ENCODE data around the gene CCER1. TPM values are rescaled to one million over a fixed set of nuclear protein-coding genes. Genes with fewer than 3 reads are reported as not detected.

CCER1 gene
- total RNA-seq, 8 experiments from 2014 or later = 0.07 to 0.62 (median 0.20) TPM; not detected in 4

DNA sequence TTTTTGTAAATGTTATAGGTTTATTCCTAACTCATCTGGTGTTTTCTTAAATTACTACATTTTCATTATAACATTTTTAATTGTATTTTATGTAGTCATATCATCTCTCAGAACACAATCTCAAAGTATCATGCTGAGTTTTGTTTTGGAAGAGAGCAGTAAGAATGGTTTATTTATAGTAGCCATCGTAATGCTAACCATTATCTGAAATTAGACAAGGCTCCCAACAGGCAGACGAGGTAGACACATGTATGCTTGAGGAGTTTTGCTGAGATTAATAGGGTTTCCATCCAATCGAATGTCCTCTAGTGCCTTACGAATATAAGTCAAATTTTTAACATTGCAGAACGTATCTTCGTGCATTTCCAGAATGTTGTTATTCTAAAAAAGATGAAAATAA is 9.0 kb upstream of the CCER1 start:
- 71 to 97% (median 88%) methylated on average over 4 to 6 of the region's 6 CpGs; no CpG with 5 or more reads in 1 of the 10 experiments for WGBS, 10 experiments
- ATAC-seq (replicated peaks in 6 of 8) = no peak
- in situ Hi-C loops (cut with MboI; ENCODE audit: low pct_unique_long_range_greater_than_20kb in 2 of 9, low sequenced_read_pairs in 9 of 9, unreplicated experiment in 9 of 9) = loop anchor here in 3 of 9 experiments (25.0 kb wide), 3 partner anchors 348 to 1427 kb away; partner anchors contain the start of gene POC1B (in 1 of the 3)
- H3K4me1 ChIP-seq (replicated peaks in 1 of 2) = no peaks in the 10 kb centered on the region
- H3K27ac ChIP-seq = no peak overlapping the region
- H3K4me3 ChIP-seq = no peak overlapping the region

DNA sequence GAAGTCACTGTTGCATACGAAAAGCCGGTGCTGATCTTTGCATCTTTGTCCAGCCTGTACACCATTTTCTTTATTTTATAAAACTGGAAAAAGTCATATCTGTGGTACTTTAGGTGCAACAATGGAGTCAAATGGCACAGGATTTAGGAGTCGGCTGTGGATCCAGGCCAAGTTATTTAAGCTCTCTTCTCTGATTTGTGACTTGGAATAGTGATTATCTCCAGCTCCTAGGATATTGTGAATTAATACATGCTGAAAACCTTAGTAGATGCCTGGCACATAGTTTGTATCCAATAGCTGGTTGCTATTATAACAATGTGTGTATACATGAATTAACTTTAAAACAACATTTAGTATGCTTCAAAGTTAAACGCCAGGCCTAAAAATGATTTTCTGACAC is 6.2 kb upstream of the CCER1 start:
- no peak overlapping the region for H3K27ac ChIP-seq
- 57 to 100% (median 99%) methylated on average over 1 to 4 of the region's 4 CpGs; no CpG with 5 or more reads in 2 of the 10 experiments for WGBS, 10 experiments
- no peak for ATAC-seq (replicated peaks in 6 of 8)
- H3K4me3 ChIP-seq = no peak overlapping the region
- in situ Hi-C loops (cut with MboI; ENCODE audit: low pct_unique_long_range_greater_than_20kb in 2 of 9, low sequenced_read_pairs in 9 of 9, unreplicated experiment in 9 of 9) = loop anchor here in 3 of 9 experiments (25.0 kb wide), 3 partner anchors 351 to 1424 kb away; partner anchors contain the start of gene POC1B (in 1 of the 3)
- no peaks in the 10 kb centered on the region for H3K4me1 ChIP-seq (replicated peaks in 1 of 2)

- H3K4me3 ChIP-seq = no peak overlapping the region
- in situ Hi-C loops (cut with MboI; ENCODE audit: low pct_unique_long_range_greater_than_20kb in 2 of 9, low sequenced_read_pairs in 9 of 9, unreplicated experiment in 9 of 9) = loop anchor here in 3 of 9 experiments (25.0 kb wide), 3 partner anchors 353 to 1422 kb away; partner anchors contain the start of gene POC1B (in 1 of the 3)
- 0 to 10% (median 0%) methylated on average over 1 to 4 of the region's 4 CpGs for WGBS, 10 experiments
- peak in 6 of 8 experiments; percentile 47 to 77 (median 63) for ATAC-seq (replicated peaks in 6 of 8)
- H3K4me1 ChIP-seq (replicated peaks in 1 of 2) = no peaks in the 10 kb centered on the region
- H3K27ac ChIP-seq = no peak overlapping the region
Measured at GRCh38 chr12:90959538-90960139, 4.7 kb upstream of the CCER1 start.

DNA sequence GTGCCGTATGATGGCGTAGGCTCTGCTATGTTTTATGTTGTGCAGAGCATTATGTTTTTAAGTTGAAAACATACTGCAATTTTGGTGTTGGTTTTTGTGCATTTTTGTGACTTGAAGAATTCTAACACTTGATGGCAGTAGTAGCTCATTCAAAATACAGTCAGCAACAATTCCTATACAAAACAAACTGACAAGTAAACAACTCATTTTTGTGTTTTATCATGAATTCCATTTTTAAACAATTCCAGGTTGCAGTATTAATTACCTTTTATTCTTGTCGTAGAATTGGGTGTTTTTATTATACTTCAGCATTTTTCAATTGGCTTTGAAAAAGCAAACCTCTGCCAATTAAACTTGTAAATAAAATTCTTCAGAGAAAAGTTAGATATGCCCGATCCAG is 4.1 kb upstream of the CCER1 start:
- 21 to 75% (median 62%) methylated on average over 2 to 4 of the region's 4 CpGs for WGBS, 10 experiments
- H3K4me1 ChIP-seq (replicated peaks in 1 of 2) = no peaks in the 10 kb centered on the region
- no peak overlapping the region for H3K4me3 ChIP-seq
- ATAC-seq (replicated peaks in 6 of 8) = no peak
- no peak overlapping the region for H3K27ac ChIP-seq
- in situ Hi-C loops (cut with MboI; ENCODE audit: low pct_unique_long_range_greater_than_20kb in 2 of 9, low sequenced_read_pairs in 9 of 9, unreplicated experiment in 9 of 9) = loop anchor here in 3 of 9 experiments (25.0 kb wide), 3 partner anchors 353 to 1422 kb away; partner anchors contain the start of gene POC1B (in 1 of the 3)

DNA sequence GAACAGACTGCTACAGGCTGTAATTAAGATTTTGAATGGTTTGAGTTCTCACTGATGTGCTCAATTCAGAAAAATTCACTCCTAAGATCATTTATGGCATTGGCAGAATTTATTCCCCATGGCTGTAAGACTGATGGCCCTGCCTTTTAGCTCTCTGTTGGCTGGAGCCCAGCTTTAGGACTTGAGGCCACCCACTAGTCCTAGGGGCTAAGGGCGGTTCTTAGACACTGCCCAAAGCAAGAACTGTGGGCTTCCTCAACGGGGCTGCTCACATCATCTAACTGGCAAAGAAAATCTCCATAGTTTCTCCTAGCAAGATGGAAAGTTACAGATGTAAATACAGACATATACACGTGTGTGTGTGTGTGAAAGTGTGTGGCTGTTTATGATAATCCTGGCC is 3.4 kb upstream of the CCER1 start:
- Histone ChIP-seq H3K27ac (no peak overlapping the region), H3K4me1 (replicated peaks in 1 of 2) (no peaks in the 10 kb centered on the region), H3K4me3 (no peak overlapping the region)
- ATAC-seq (replicated peaks in 6 of 8) = peak in 1 of 8 experiments; percentile 70
- in situ Hi-C loops (cut with MboI; ENCODE audit: low pct_unique_long_range_greater_than_20kb in 2 of 9, low sequenced_read_pairs in 9 of 9, unreplicated experiment in 9 of 9) = loop anchor here in 3 of 9 experiments (25.0 kb wide), 3 partner anchors 354 to 1421 kb away; partner anchors contain the start of gene POC1B (in 1 of the 3)
- 25 to 83% (median 50%) methylated on average over 1 to 3 of the region's 3 CpGs; no CpG with 5 or more reads in 5 of the 10 experiments for WGBS, 10 experiments

- WGBS, 10 experiments = 80 to 98% methylated on average over 1 to 9 of the region's 25 CpGs; no CpG with 5 or more reads in 8 of the 10 experiments
- H3K4me1 ChIP-seq (replicated peaks in 1 of 2) = peaks cover 7 to 18% of the 10 kb centered on the region in 2 donors
- ATAC-seq (replicated peaks in 6 of 8) = no peak
- in situ Hi-C loops (cut with MboI; ENCODE audit: low pct_unique_long_range_greater_than_20kb in 2 of 9, low sequenced_read_pairs in 9 of 9, unreplicated experiment in 9 of 9) = loop anchor here in 3 of 9 experiments (25.0 kb wide), 3 partner anchors 358 to 1417 kb away; partner anchors contain the start of gene POC1B (in 1 of the 3)
- no peak overlapping the region for H3K27ac ChIP-seq
- no peak overlapping the region for H3K4me3 ChIP-seq
Measured at GRCh38 chr12:90954428-90954827, 548 bp downstream of the CCER1 start.

DNA sequence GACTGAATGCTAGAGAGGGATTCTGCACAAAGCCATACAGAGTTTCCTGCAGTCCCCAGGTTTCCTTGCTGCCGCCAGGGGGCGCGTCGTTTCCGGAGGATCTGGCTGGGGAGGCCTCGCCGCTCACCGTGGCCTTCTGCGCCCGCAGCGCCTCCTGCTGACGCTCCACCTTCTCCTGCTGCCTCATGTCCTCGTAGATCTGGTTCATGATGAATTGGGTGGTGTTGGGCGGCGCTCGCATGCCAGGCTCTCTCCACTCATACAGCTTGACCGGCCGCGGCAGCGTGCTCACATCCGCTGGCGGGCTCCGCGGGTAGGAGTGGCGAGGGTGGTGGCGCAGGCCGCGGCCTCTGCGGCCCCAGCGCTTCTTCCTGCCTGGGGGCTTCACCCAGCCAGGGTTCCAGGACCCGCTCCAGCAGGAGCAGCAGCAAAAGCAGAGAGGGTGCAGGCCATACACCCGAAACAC is 987 bp downstream of the CCER1 start:
- no peak for ATAC-seq (replicated peaks in 6 of 8)
- 80 to 100% (median 90%) methylated on average over 1 to 24 of the region's 32 CpGs; no CpG with 5 or more reads in 1 of the 10 experiments for WGBS, 10 experiments
- in situ Hi-C loops (cut with MboI; ENCODE audit: low pct_unique_long_range_greater_than_20kb in 2 of 9, low sequenced_read_pairs in 9 of 9, unreplicated experiment in 9 of 9) = loop anchor here in 3 of 9 experiments (25.0 kb wide), 3 partner anchors 358 to 1417 kb away; partner anchors contain the start of gene POC1B (in 1 of the 3)
- peaks cover 7 to 18% of the 10 kb centered on the region in 2 donors for H3K4me1 ChIP-seq (replicated peaks in 1 of 2)
- no peak overlapping the region for H3K4me3 ChIP-seq
- no peak overlapping the region for H3K27ac ChIP-seq

- in situ Hi-C loops (cut with MboI; ENCODE audit: low pct_unique_long_range_greater_than_20kb in 2 of 9, low sequenced_read_pairs in 9 of 9, unreplicated experiment in 9 of 9) = loop anchor here in 3 of 9 experiments (25.0 kb wide), 3 partner anchors 361 to 1414 kb away; partner anchors contain the start of gene POC1B (in 1 of the 3)
- no peak overlapping the region for H3K4me3 ChIP-seq
- no peak overlapping the region for H3K27ac ChIP-seq
- peak in 1 of 8 experiments; percentile 55 for ATAC-seq (replicated peaks in 6 of 8)
- H3K4me1 ChIP-seq (replicated peaks in 1 of 2) = peaks cover 7 to 18% of the 10 kb centered on the region in 2 donors
Measured at GRCh38 chr12:90951432-90952105, 3.4 kb downstream of the CCER1 start.

- WGBS, 10 experiments = 70 to 100% (median 95%) methylated on average over 1 to 7 of the region's 7 CpGs; no CpG with 5 or more reads in 1 of the 10 experiments
- Histone ChIP-seq H3K4me1 (replicated peaks in 1 of 2) (peaks cover 7 to 21% of the 10 kb centered on the region in 2 donors), H3K27ac (no peak overlapping the region), H3K4me3 (no peak overlapping the region)
- in situ Hi-C loops (cut with MboI; ENCODE audit: low pct_unique_long_range_greater_than_20kb in 2 of 9, low sequenced_read_pairs in 9 of 9, unreplicated experiment in 9 of 9) = loop anchor here in 1 of 9 experiments (25.0 kb wide), 1 partner anchor 1411 kb away; the partner anchor contains the start of gene POC1B
- no peak for ATAC-seq (replicated peaks in 6 of 8)
Measured at GRCh38 chr12:90947869-90948268, 7.1 kb downstream of the CCER1 start.

DNA sequence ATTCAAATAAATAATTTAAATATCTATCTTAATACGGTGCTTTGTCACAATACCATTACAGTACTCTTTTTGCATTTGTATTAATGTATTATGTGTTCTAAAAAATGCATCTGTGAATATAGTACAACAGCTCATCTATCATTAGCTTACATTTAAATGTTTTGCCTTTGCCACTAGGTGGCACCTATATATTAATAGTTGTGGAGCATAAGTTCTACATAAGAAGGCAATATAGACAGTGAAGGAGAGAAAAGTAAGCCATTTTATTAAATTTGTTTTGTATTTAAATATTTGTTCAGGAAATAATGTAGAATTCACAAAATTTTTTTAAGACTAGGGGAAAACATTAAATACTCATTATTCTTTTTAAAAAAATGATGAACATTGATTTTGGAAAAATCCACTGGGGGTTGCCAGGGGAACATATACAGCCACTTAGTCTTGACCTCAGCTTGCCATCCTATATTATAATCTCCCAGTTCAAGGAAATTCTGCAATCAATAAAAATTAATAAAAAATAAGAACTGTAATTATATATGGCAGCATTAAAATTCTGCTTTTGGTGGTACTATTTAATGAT is 9.8 kb downstream of the CCER1 start:
- 0 to 78% (median 0%) methylated on average over 1 of the region's 1 CpG; no CpG with 5 or more reads in 3 of the 10 experiments for WGBS, 10 experiments
- in situ Hi-C loops (cut with MboI; ENCODE audit: low pct_unique_long_range_greater_than_20kb in 2 of 9, low sequenced_read_pairs in 9 of 9, unreplicated experiment in 9 of 9) = loop anchor here in 1 of 9 experiments (25.0 kb wide), 1 partner anchor 1408 kb away; the partner anchor contains the start of gene POC1B
- no peak overlapping the region for H3K4me3 ChIP-seq
- no peak overlapping the region for H3K27ac ChIP-seq
- ATAC-seq (replicated peaks in 6 of 8) = peak in 4 of 8 experiments; percentile 38 to 81 (median 56)
- peaks cover 0 to 4% of the 10 kb centered on the region in 2 donors for H3K4me1 ChIP-seq (replicated peaks in 1 of 2)

DNA sequence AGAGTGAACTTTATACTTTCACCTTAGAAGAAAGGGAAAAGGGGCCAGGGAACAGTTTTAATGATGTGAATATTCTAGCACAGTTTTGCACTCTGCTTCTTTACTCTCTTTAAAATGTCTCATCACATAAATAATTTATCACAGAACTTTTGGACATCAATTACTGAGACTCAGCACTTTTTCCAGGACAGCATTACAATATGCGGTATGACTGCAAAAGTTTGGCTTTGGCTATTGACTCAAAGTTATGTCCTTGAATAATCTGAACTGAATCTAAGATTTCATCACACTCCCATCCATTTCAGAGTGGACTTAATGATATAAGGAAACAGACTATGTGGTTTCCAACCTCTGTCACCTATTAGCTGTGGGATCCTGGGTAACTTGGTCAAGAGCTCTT is 11.7 kb downstream of the CCER1 start:
- in situ Hi-C loops (cut with MboI; ENCODE audit: low pct_unique_long_range_greater_than_20kb in 2 of 9, low sequenced_read_pairs in 9 of 9, unreplicated experiment in 9 of 9) = loop anchor here in 1 of 9 experiments (25.0 kb wide), 1 partner anchor 1406 kb away; the partner anchor contains the start of gene POC1B
- H3K27ac ChIP-seq = no peak overlapping the region
- peaks cover 0 to 3% of the 10 kb centered on the region in 2 donors for H3K4me1 ChIP-seq (replicated peaks in 1 of 2)
- peak in 2 of 8 experiments; percentile 40 to 79 for ATAC-seq (replicated peaks in 6 of 8)
- H3K4me3 ChIP-seq = no peak overlapping the region
- WGBS, 10 experiments = 14 to 100% (median 69%) methylated on average over 1 of the region's 1 CpG; no CpG with 5 or more reads in 2 of the 10 experiments

GRCh38 chr12:90940872-90941499 is 14.0 kb downstream of the CCER1 start:
- 0 to 95% (median 61%) methylated on average over 1 to 3 of the region's 3 CpGs; no CpG with 5 or more reads in 1 of the 10 experiments for WGBS, 10 experiments
- peak in 4 of 8 experiments; percentile 52 to 90 (median 64) for ATAC-seq (replicated peaks in 6 of 8)
- Histone ChIP-seq H3K4me3 (no peak overlapping the region), H3K27ac (no peak overlapping the region), H3K4me1 (replicated peaks in 1 of 2) (peaks cover 0 to 3% of the 10 kb centered on the region in 2 donors)
- in situ Hi-C loops (cut with MboI; ENCODE audit: low pct_unique_long_range_greater_than_20kb in 2 of 9, low sequenced_read_pairs in 9 of 9, unreplicated experiment in 9 of 9) = loop anchor here in 1 of 9 experiments (25.0 kb wide), 1 partner anchor 1404 kb away; the partner anchor contains the start of gene POC1B

Data from motor neuron (in vitro differentiated cells).